A673 (cell line): Measurements from ENCODE around the gene EXOC3L1. TPM values are rescaled to one million over a fixed set of nuclear protein-coding genes. Genes with fewer than 3 reads are reported as not detected.

Experiments
- BruUV-seq: library from RNA; stranded (reverse); fragments of 400-500 nt; replicated peaks from 2 replicates; lab custom pipeline; 2021; lab: Mats Ljungman, UMichigan
- CTCF ChIA-PET: fragments of 300-600 bp; sonication (Branson Sonifier 250); formaldehyde crosslinking; loops from one replicate; lab custom pipeline; 2022; ENCODE audit warnings: antibody characterized with exemption; lab: Charles Lee
- POLR2A ChIA-PET: fragments of 300-600 bp; sonication (Branson Sonifier 250); formaldehyde crosslinking; loops from one replicate; lab custom pipeline; 2022; ENCODE audit warnings: antibody characterized with exemption; ENCODE audit not compliant: low non-redundant PET; lab: Charles Lee
- DNase-seq: peaks from one replicate; pipeline ENCODE4 v3.0.0-alpha.2; 2015; ENCODE audit warnings: low spot score
- H3K27ac ChIP-seq: fragments of 200-600 bp; sonication (generic); 2 replicates; pipeline ENCODE4 v1.5.1; 2016; ENCODE audit warnings: mixed run types, low read depth, mild to moderate bottlenecking, mixed read lengths, antibody characterized with exemption, low read length; ENCODE audit not compliant: poor library complexity, severe bottlenecking
- H3K27me3 ChIP-seq: fragments of 200-600 bp; sonication (generic); replicated peaks from 2 replicates; pipeline ENCODE4 v1.6.1; 2017; ENCODE audit warnings: mixed run types, low read depth, mild to moderate bottlenecking, mixed read lengths, antibody characterized with exemption, low read length; ENCODE audit not compliant: insufficient read depth, poor library complexity
- H3K36me3 ChIP-seq: fragments of 200-600 bp; sonication (generic); 2 replicates; pipeline ENCODE4 v1.6.1; 2016; ENCODE audit warnings: mixed run types, mild to moderate bottlenecking, mixed read lengths, antibody characterized with exemption, low read length; ENCODE audit not compliant: insufficient read depth, poor library complexity, severe bottlenecking
- H3K4me1 ChIP-seq: fragments of 200-600 bp; sonication (generic); 2 replicates; pipeline ENCODE4 v1.6.1; 2017; ENCODE audit warnings: mixed run types, mild to moderate bottlenecking, mixed read lengths, antibody characterized with exemption, low read length; ENCODE audit not compliant: insufficient read depth, poor library complexity, severe bottlenecking
- H3K4me3 ChIP-seq: fragments of 200-600 bp; sonication (generic); 2 replicates; pipeline ENCODE4 v1.5.1; 2016; ENCODE audit warnings: low read depth, mixed run types, mild to moderate bottlenecking, mixed read lengths, low read length; ENCODE audit not compliant: poor library complexity, severe bottlenecking
- H3K9me3 ChIP-seq: fragments of 200-600 bp; sonication (generic); 2 replicates; pipeline ENCODE4 v1.6.1; 2016; ENCODE audit warnings: mixed run types, low read depth, mild to moderate bottlenecking, mixed read lengths, antibody characterized with exemption, low read length; ENCODE audit not compliant: poor library complexity, severe bottlenecking
- EZH2 ChIP-seq: fragments of 200-600 bp; sonication (generic); IDR thresholded peaks from 2 replicates; pipeline ENCODE4 v1.6.1; 2017; ENCODE audit warnings: borderline replicate concordance, low read depth, mild to moderate bottlenecking, mixed read lengths, antibody characterized with exemption, low read length; ENCODE audit not compliant: poor library complexity, severe bottlenecking
- intact Hi-C: fragments of 100-400 bp; cut with micrococcal nuclease; formaldehyde crosslinking; loops from one replicate; pipeline ENCODE4 v1.10.0; 2022; ENCODE audit not compliant: unreplicated experiment
- total RNA-seq: library from RNA; stranded (reverse); gene quantifications from 2 replicates; pipeline ENCODE4 v1.2.3, GENCODE V29; 2021
- TF ChIP-seq, protein P1 (sequence below): fragments of 300-800, 200-600 bp; sonication (generic); conservative IDR thresholded peaks from 2 replicates; pipeline ENCODE4 v1.5.1; 2017; ENCODE audit warnings: low read depth, mild to moderate bottlenecking, antibody characterized with exemption, low read length, moderate library complexity, mixed read lengths

EXOC3L1 gene
- total RNA-seq, 1 experiment from 2014 or later, result 0.32 TPM

- no peak for DNase-seq
- BruUV-seq, result no TSS peak
- Histone ChIP-seq H3K4me3 (peak overlapping the region; percentile 68), H3K36me3 (no peaks in the 10 kb centered on the region), H3K27me3 (no peaks in the 10 kb centered on the region), H3K27ac (peak overlapping the region; percentile 99), H3K4me1 (peaks cover 14% of the 10 kb centered on the region), H3K9me3 (no peaks in the 10 kb centered on the region)
- CTCF ChIA-PET, result interaction anchor here (0.7 to 1.5 kb wide), 6 partner anchors 8 to 230 kb away, joined by 3 to 8 read pairs (median 4); partner anchors contain the start of gene NOL3
- no peak for TF ChIP-seq EZH2
- TF ChIP-seq, protein P1, sequence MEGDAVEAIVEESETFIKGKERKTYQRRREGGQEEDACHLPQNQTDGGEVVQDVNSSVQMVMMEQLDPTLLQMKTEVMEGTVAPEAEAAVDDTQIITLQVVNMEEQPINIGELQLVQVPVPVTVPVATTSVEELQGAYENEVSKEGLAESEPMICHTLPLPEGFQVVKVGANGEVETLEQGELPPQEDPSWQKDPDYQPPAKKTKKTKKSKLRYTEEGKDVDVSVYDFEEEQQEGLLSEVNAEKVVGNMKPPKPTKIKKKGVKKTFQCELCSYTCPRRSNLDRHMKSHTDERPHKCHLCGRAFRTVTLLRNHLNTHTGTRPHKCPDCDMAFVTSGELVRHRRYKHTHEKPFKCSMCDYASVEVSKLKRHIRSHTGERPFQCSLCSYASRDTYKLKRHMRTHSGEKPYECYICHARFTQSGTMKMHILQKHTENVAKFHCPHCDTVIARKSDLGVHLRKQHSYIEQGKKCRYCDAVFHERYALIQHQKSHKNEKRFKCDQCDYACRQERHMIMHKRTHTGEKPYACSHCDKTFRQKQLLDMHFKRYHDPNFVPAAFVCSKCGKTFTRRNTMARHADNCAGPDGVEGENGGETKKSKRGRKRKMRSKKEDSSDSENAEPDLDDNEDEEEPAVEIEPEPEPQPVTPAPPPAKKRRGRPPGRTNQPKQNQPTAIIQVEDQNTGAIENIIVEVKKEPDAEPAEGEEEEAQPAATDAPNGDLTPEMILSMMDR, result no peak
- POLR2A ChIA-PET, result interaction anchor here (0.7 kb wide), 1 partner anchor 12 kb away, joined by 3 read pairs; no protein-coding TSS in a partner anchor
- intact Hi-C loops, result no loop called here
These were observed 5.4 kb downstream of the EXOC3L1 start for GRCh38 chr16:67184453-67184994.

- BruUV-seq, result no TSS peak
- peak within 1 kb of the TSS; percentile 99 for H3K27ac ChIP-seq
- CTCF ChIA-PET, result interaction anchor here (1.4 to 1.5 kb wide), 2 partner anchors 8 to 14 kb away, joined by 5 to 8 read pairs; partner anchors contain the start of gene NOL3
- DNase-seq, result peak; percentile 99
- no peaks in the 10 kb centered on the region for H3K27me3 ChIP-seq
- TF ChIP-seq, protein P1, result no peak
- no peak for TF ChIP-seq EZH2
- no peaks in the 10 kb centered on the region for H3K9me3 ChIP-seq
- POLR2A ChIA-PET, result interaction anchor here (0.7 kb wide), 1 partner anchor 13 kb away, joined by 3 read pairs; no protein-coding TSS in a partner anchor
- no peaks in the 10 kb centered on the region for H3K36me3 ChIP-seq
- peak within 1 kb of the TSS; percentile 68 for H3K4me3 ChIP-seq
- intact Hi-C loops, result loop anchor here (2.0 kb wide), 1 partner anchor 229 kb away; no protein-coding TSS in a partner anchor
- peaks cover 14% of the 10 kb centered on the region for H3K4me1 ChIP-seq
These were observed 6.1 kb downstream of the EXOC3L1 start, which contains the start of gene MATCAP1 for GRCh38 chr16:67183627-67184452. Gene MATCAP1 (minus strand): TSS chr16:67183963. CDS start chr16:67180610, 3,353 bp downstream.

GRCh38 chr16:67183284-67183626, 6.7 kb downstream of the EXOC3L1 start:
- peaks cover 18% of the 10 kb centered on the region for H3K4me1 ChIP-seq
- H3K36me3 ChIP-seq, result no peaks in the 10 kb centered on the region
- H3K27me3 ChIP-seq, result no peaks in the 10 kb centered on the region
- no peak for TF ChIP-seq EZH2
- TF ChIP-seq, protein P1, result no peak
- CTCF ChIA-PET, result no interaction called here
- no peak for DNase-seq
- BruUV-seq, result no TSS peak
- POLR2A ChIA-PET, result no interaction called here
- peak overlapping the region; percentile 68 for H3K4me3 ChIP-seq
- peak overlapping the region; percentile 99 for H3K27ac ChIP-seq
- intact Hi-C loops, result loop anchor here (2.0 kb wide), 1 partner anchor 228 kb away; no protein-coding TSS in a partner anchor
- H3K9me3 ChIP-seq, result no peaks in the 10 kb centered on the region
